SK-N-SH (cell line): ENCODE measurements around the gene PAX2. TPM values are rescaled to one million over a fixed set of nuclear protein-coding genes. Genes with fewer than 3 reads are reported as not detected.

Experiments used
- CTCF ChIA-PET: fragments of 300-600, 350-600 bp; formaldehyde crosslinking; extraction: SDS; loops from one replicate; lab custom pipeline; 2021; lab: Yijun Ruan, JAX
- POLR2A ChIA-PET: fragments of 350-600 bp; sonication (Branson Sonifier 250); formaldehyde crosslinking; extraction: SDS; loops from one replicate; lab custom pipeline; 2020; ENCODE audit warnings: antibody characterized with exemption, inconsistent platforms; lab: Yijun Ruan, JAX
- DNase-seq: peaks from one replicate; pipeline ENCODE4 v3.0.0; 2012
- H2AFZ ChIP-seq: fragments of 200-600 bp; sonication (generic); 2 replicates; pipeline ENCODE4 v1.8.1; 2016; ENCODE audit warnings: antibody characterized with exemption, mild to moderate bottlenecking, low read depth
- H3F3A ChIP-seq: fragments of 200-600 bp; sonication (generic); replicated peaks from 2 replicates; pipeline ENCODE3; 2016; ENCODE audit warnings: antibody characterized with exemption, mild to moderate bottlenecking; ENCODE audit not compliant: insufficient read depth
- H3K27ac ChIP-seq, 2 experiments: fragments of 200-500 bp in 1 of 2; fragments of 200-600 bp in 1 of 2; sonication (Bioruptor generic) in 1 of 2; sonication (generic), shearing (Covaris generic) in 1 of 2; 2 replicates each; pipeline versions ENCODE4 v1.5.1 to v1.6.1; 2014 to 2016; ENCODE audit warnings: low read depth in 2 of 2, inconsistent platforms in 1 of 2, low read length in 1 of 2, mild to moderate bottlenecking in 1 of 2, mixed read lengths in 1 of 2
- H3K27me3 ChIP-seq: fragments of 200-600 bp; sonication (generic), shearing (Covaris generic); 2 replicates; pipeline ENCODE4 v1.6.1; 2016; ENCODE audit warnings: mixed run types; ENCODE audit not compliant: insufficient read depth
- H3K36me3 ChIP-seq, 2 experiments: fragments of 200-500 bp in 1 of 2; fragments of 200-600 bp in 1 of 2; sonication (Bioruptor generic) in 1 of 2; sonication (generic) in 1 of 2; replicated peaks in 1 of 2; 2 replicates each; pipeline versions ENCODE3 to v1.5.1; 2014 to 2016; ENCODE audit warnings: low read length in 1 of 2, mild to moderate bottlenecking in 1 of 2; ENCODE audit not compliant: insufficient read depth in 2 of 2, control insufficient read depth in 1 of 2
- H3K4me1 ChIP-seq, 2 experiments: fragments of 200-500 bp in 1 of 2; fragments of 200-600 bp in 1 of 2; sonication (Bioruptor generic) in 1 of 2; sonication (generic), shearing (Covaris generic) in 1 of 2; 2 replicates each; pipeline versions ENCODE4 v1.5.1 to v1.6.1; 2014 to 2016; ENCODE audit warnings: low read depth in 1 of 2, low read length in 1 of 2, mixed run types in 1 of 2; ENCODE audit not compliant: insufficient read depth in 2 of 2, control insufficient read depth in 1 of 2
- H3K4me2 ChIP-seq: fragments of 200-600 bp; sonication (generic), shearing (Covaris generic); 2 replicates; pipeline ENCODE4 v1.6.1; 2017; ENCODE audit warnings: mixed run types
- H3K4me3 ChIP-seq, 2 experiments: fragments of 200-500 bp in 1 of 2; fragments of 200-600 bp in 1 of 2; sonication (Bioruptor generic) in 1 of 2; sonication (generic), shearing (Covaris generic) in 1 of 2; 2 replicates each; pipeline versions ENCODE4 v1.5.1 to v1.8.1; 2014 to 2016; ENCODE audit warnings: low read depth in 2 of 2, inconsistent platforms in 1 of 2, low read length in 1 of 2, mild to moderate bottlenecking in 1 of 2, mixed read lengths in 1 of 2, moderate library complexity in 1 of 2
- H3K79me2 ChIP-seq: fragments of 200-600 bp; sonication (generic); 2 replicates; pipeline ENCODE4 v1.8.1; 2017; ENCODE audit warnings: mild to moderate bottlenecking; ENCODE audit not compliant: insufficient read depth
- H3K9ac ChIP-seq: fragments of 200-600 bp; sonication (generic); 2 replicates; pipeline ENCODE4 v1.6.1; 2017; ENCODE audit warnings: mixed run types
- H3K9me2 ChIP-seq: fragments of 200-600 bp; sonication (generic); 2 replicates; pipeline ENCODE4 v1.6.1; 2017; ENCODE audit warnings: mixed run types
- H3K9me3 ChIP-seq: fragments of 200-600 bp; sonication (generic); 2 replicates; pipeline ENCODE4 v1.6.1; 2017; ENCODE audit warnings: mixed run types, mild to moderate bottlenecking, moderate library complexity
- H4K20me1 ChIP-seq: fragments of 200-600 bp; sonication (generic); 2 replicates; pipeline ENCODE4 v1.6.1; 2017; ENCODE audit warnings: mild to moderate bottlenecking, mixed run types; ENCODE audit not compliant: insufficient read depth
- GABPA ChIP-seq: IDR thresholded peaks from 2 replicates; pipeline ENCODE4 v1.4.0; 2012; ENCODE audit warnings: low read depth, mild to moderate bottlenecking
- MXI1 ChIP-seq: IDR thresholded peaks from 2 replicates; pipeline ENCODE4 v1.6.1; 2012; ENCODE audit warnings: mild to moderate bottlenecking, low read depth, low read length, improper control_type of control experiment
- RAD21 ChIP-seq: IDR thresholded peaks from 2 replicates; pipeline ENCODE4 v1.6.1; 2012; ENCODE audit warnings: mild to moderate bottlenecking, low read length
- RCOR1 ChIP-seq: fragments of 150-350 bp; IDR thresholded peaks from 2 replicates; pipeline ENCODE4 v1.6.1; 2017; ENCODE audit warnings: antibody characterized with exemption, low read length
- REST ChIP-seq: IDR thresholded peaks from 2 replicates; pipeline ENCODE4 v1.6.1; 2012; ENCODE audit warnings: mild to moderate bottlenecking, low read depth, low read length, moderate library complexity
- RFX5 ChIP-seq: IDR thresholded peaks from 2 replicates; pipeline ENCODE4 v1.6.1; 2012; ENCODE audit warnings: mild to moderate bottlenecking, improper control_type of control experiment, low read length
- SIN3A ChIP-seq: IDR thresholded peaks from 2 replicates; pipeline ENCODE4 v1.6.1; 2012; ENCODE audit warnings: low read depth, mild to moderate bottlenecking, low read length, moderate library complexity, borderline replicate concordance
- TCF12 ChIP-seq: IDR thresholded peaks from 2 replicates; pipeline ENCODE4 v1.4.0; 2012
- WGBS: methylation state at CpG from one replicate; pipeline ENCODE4 v1.1.6; 2017; ENCODE audit warnings: low lambda C conversion rate; 5-methylcytosine and 5-hydroxymethylcytosine counted together
- polyA plus RNA-seq, 3 experiments: library from polyadenylated mRNA; depleted of rRNA; stranded (reverse); fragments of >200 nt; gene quantifications; 2 replicates each; pipeline ENCODE4 v1.2.3, GENCODE V29; 2012
- TF ChIP-seq, protein P1 (sequence below): fragments of 150-350 bp; IDR thresholded peaks from 2 replicates; pipeline ENCODE4 v1.6.1; 2016; ENCODE audit warnings: mild to moderate bottlenecking, low read depth, low read length
- TF ChIP-seq, protein P2 (sequence below): IDR thresholded peaks from 2 replicates; pipeline ENCODE4; 2012
- TF ChIP-seq, protein P3 (sequence below): fragments of 150-350 bp; IDR thresholded peaks from 2 replicates; pipeline ENCODE4 v1.6.1; 2017; ENCODE audit warnings: antibody characterized with exemption, low read length, low read depth, borderline replicate concordance

The PAX2 gene
- polyA plus RNA-seq, 1 of the 3 experiments (the other 2 are of a cell fraction) = not detected

- TF ChIP-seq, protein P1, sequence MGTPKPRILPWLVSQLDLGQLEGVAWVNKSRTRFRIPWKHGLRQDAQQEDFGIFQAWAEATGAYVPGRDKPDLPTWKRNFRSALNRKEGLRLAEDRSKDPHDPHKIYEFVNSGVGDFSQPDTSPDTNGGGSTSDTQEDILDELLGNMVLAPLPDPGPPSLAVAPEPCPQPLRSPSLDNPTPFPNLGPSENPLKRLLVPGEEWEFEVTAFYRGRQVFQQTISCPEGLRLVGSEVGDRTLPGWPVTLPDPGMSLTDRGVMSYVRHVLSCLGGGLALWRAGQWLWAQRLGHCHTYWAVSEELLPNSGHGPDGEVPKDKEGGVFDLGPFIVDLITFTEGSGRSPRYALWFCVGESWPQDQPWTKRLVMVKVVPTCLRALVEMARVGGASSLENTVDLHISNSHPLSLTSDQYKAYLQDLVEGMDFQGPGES = no peak
- TF ChIP-seq SIN3A = no peak
- TF ChIP-seq RAD21 = no peak
These were observed 113.5 kb downstream of the PAX2 start (continued) for GRCh38 chr10:100858747-100859483.

DNA sequence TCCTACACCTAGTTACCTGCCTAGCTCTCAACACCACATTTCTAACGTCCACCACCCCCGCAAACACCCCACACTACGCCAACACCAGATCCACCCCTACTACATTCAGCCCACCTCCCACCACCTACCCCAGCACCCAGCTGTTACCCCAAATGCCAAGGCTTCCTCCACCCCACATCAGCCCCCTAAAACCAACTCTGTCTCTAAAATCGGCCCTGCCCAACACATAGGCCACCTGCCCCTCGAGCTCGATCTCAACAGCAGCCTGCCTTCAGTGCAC, 114.0 kb downstream of the PAX2 start:
- H3K9ac ChIP-seq = no peak overlapping the region
- H4K20me1 ChIP-seq = no peaks in the 10 kb centered on the region
- H3K4me1 ChIP-seq = peaks cover 0 to 9% of the 10 kb centered on the region in 2 experiments; a peak in 1 of 4 replicates
- 40% methylated on average over 6 of the region's 6 CpGs for WGBS
- no peaks in the 10 kb centered on the region for H3K36me3 ChIP-seq
- H3K9me2 ChIP-seq = no peaks in the 10 kb centered on the region
- peaks cover 66% of the 10 kb centered on the region for H3K27me3 ChIP-seq
- no peak overlapping the region for H2AFZ ChIP-seq
- H3F3A ChIP-seq = no peaks in the 10 kb centered on the region
- no peak for DNase-seq
- POLR2A ChIA-PET = interaction anchor here (0.6 kb wide), 1 partner anchor 22 kb away, joined by 3 read pairs; no protein-coding TSS in a partner anchor
- H3K4me2 ChIP-seq = no peak overlapping the region
- H3K27ac ChIP-seq = no peak overlapping the region
- TF ChIP-seq TCF12 (no peak), RCOR1 (no peak), MXI1 (no peak), RFX5 (no peak), GABPA (no peak), REST (no peak)
- TF ChIP-seq, protein P2, sequence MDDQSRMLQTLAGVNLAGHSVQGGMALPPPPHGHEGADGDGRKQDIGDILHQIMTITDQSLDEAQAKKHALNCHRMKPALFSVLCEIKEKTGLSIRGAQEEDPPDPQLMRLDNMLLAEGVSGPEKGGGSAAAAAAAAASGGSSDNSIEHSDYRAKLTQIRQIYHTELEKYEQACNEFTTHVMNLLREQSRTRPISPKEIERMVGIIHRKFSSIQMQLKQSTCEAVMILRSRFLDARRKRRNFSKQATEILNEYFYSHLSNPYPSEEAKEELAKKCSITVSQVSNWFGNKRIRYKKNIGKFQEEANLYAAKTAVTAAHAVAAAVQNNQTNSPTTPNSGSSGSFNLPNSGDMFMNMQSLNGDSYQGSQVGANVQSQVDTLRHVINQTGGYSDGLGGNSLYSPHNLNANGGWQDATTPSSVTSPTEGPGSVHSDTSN = no peak
- TF ChIP-seq, protein P3, sequence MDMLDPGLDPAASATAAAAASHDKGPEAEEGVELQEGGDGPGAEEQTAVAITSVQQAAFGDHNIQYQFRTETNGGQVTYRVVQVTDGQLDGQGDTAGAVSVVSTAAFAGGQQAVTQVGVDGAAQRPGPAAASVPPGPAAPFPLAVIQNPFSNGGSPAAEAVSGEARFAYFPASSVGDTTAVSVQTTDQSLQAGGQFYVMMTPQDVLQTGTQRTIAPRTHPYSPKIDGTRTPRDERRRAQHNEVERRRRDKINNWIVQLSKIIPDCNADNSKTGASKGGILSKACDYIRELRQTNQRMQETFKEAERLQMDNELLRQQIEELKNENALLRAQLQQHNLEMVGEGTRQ = no peak
- H3K4me3 ChIP-seq = no peak overlapping the region
- CTCF ChIA-PET = interaction anchor here (0.6 to 2.5 kb wide), 10 partner anchors 11 to 298 kb away, joined by 3 to 15 read pairs (median 4); no protein-coding TSS in a partner anchor
- H3K9me3 ChIP-seq = no peaks in the 10 kb centered on the region
- no peaks in the 10 kb centered on the region for H3K79me2 ChIP-seq
